ENCODE data around the gene PRKCZ. TPM values are rescaled to one million over a fixed set of nuclear protein-coding genes. Genes with fewer than 3 reads are reported as not detected.

PRKCZ gene
- total and polyA plus RNA-seq, 9 donors = 3.4 to 16.1 (median 5.8) TPM

DNA sequence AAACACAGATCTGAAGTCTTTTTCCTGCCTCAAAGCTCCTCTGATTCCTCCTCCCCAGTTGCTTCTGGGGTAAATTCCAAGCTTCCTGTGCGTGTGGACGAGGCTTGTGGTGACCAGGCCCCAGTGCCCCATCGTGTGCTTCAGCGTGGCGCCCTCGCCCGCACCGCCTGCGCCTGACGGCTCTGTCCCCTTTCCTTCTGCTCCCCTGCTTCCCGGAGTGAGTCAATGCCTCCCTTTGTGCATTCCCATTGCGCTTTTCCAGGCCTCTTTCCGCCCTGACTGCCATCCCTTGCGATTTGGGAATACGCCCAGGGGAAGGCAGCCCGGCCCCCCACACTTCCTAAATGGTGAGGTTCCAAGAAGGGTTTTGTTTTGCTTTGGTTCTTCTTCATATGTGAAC is 108.1 kb downstream of the PRKCZ start:
- no peak for DNase-seq
- H3K9me3 ChIP-seq = no peaks in the 10 kb centered on the region
- no peak for TF ChIP-seq POLR2A (IDR thresholded peaks at IDR 0.05)
- TF ChIP-seq, protein P1, sequence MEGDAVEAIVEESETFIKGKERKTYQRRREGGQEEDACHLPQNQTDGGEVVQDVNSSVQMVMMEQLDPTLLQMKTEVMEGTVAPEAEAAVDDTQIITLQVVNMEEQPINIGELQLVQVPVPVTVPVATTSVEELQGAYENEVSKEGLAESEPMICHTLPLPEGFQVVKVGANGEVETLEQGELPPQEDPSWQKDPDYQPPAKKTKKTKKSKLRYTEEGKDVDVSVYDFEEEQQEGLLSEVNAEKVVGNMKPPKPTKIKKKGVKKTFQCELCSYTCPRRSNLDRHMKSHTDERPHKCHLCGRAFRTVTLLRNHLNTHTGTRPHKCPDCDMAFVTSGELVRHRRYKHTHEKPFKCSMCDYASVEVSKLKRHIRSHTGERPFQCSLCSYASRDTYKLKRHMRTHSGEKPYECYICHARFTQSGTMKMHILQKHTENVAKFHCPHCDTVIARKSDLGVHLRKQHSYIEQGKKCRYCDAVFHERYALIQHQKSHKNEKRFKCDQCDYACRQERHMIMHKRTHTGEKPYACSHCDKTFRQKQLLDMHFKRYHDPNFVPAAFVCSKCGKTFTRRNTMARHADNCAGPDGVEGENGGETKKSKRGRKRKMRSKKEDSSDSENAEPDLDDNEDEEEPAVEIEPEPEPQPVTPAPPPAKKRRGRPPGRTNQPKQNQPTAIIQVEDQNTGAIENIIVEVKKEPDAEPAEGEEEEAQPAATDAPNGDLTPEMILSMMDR (IDR thresholded peaks at IDR 0.05) = no peak
- no peak for TF ChIP-seq EP300 (IDR thresholded peaks at IDR 0.05)
- WGBS, 3 donors = 89 to 93% (median 91%) methylated on average over 16 of the region's 16 CpGs
- no peaks in the 10 kb centered on the region for H3K4me1 ChIP-seq (ENCODE audit: insufficient read depth)
- H3K36me3 ChIP-seq = no peaks in the 10 kb centered on the region
- no peak overlapping the region for H3K27ac ChIP-seq
- intact Hi-C loops (cut with DNase I) = no loop called here
- H3K27me3 ChIP-seq = no peaks in the 10 kb centered on the region
- no peak overlapping the region for H3K4me3 ChIP-seq

DNA sequence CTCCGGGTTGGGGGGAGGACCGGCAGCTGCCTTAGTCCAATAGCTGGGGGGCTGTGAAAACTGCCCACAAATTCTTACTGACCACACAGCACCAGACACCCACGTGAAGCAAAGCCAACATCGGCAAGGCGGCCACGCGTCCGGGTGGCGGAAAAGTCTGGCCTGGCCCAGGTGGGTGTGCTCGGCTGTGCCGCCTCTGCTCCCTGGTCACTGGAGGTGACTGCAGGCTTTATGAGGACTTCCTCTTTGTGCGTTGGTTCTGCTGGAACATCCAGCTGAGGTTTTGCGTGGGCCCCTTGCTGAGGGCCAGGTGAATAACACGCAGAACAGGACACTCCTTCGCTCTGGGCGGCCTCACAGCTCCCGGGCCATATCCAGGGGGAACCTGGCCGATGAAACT is 108.9 kb downstream of the PRKCZ start:
- intact Hi-C loops (cut with DNase I) = no loop called here
- no peak overlapping the region for H3K4me3 ChIP-seq
- DNase-seq = no peak
- 88 to 92% (median 91%) methylated on average over 18 of the region's 18 CpGs for WGBS, 3 donors
- no peaks in the 10 kb centered on the region for H3K36me3 ChIP-seq
- no peaks in the 10 kb centered on the region for H3K4me1 ChIP-seq (ENCODE audit: insufficient read depth)
- TF ChIP-seq POLR2A (IDR thresholded peaks at IDR 0.05) (no peak), EP300 (IDR thresholded peaks at IDR 0.05) (no peak)
- TF ChIP-seq, protein P1 (IDR thresholded peaks at IDR 0.05) = no peak
- H3K9me3 ChIP-seq = no peaks in the 10 kb centered on the region
- H3K27ac ChIP-seq = no peak overlapping the region
- no peaks in the 10 kb centered on the region for H3K27me3 ChIP-seq

DNA sequence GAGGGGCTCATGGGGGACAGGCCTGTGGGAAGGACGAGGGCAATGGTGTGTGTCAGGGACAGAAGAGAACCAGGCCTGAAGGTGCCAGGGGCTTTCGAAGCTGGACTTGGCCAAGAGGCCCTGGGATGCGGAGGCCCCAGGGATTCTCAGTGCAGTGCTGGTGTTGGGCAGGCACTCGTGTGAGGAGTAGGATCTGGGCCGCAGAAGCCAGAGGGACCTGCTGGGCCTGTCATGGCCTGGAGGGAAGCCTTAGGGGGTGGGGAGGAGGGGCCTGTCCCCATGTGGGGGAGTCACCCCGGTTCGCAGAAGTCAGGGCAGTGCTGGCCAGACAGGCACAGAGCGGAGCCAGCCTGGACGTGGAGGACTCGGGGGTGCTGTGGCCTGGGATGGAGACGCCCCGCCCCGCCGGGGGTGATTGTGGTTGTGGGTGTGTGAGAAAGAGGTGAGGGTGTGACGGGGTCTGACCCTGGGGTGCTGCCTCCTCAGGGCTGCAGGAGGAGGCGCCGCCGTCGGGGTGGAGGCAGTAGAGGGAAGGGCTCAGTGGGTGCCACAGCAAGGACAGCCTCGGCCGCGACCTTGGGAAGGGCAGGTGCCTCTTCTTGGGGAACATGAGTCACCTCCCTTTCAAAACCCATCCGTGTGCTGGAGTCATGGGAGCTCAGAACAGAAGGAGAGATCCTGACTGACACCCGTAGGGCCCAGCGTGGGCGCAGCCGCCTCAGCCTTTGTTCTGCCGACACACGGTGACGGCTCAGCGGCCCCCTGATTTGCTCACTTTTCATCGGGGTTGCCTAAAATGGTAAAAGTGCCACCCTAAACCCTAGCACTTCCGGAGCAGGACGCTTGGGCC is 110.5 kb downstream of the PRKCZ start:
- no peak for DNase-seq
- Histone ChIP-seq H3K4me1 (ENCODE audit: insufficient read depth) (no peaks in the 10 kb centered on the region), H3K27me3 (no peaks in the 10 kb centered on the region), H3K36me3 (no peaks in the 10 kb centered on the region), H3K9me3 (no peaks in the 10 kb centered on the region), H3K27ac (no peak overlapping the region), H3K4me3 (no peak overlapping the region)
- TF ChIP-seq, protein P1 (IDR thresholded peaks at IDR 0.05) = no peak
- TF ChIP-seq POLR2A (IDR thresholded peaks at IDR 0.05) = no peak
- TF ChIP-seq EP300 (IDR thresholded peaks at IDR 0.05) = no peak
- WGBS, 3 donors = 85 to 86% (median 85%) methylated on average over 29 to 34 of the region's 34 CpGs
- intact Hi-C loops (cut with DNase I) = loop anchor here in 1 of 4 donors (10.0 kb wide), 1 partner anchor 216 kb away; no protein-coding TSS in a partner anchor

DNA sequence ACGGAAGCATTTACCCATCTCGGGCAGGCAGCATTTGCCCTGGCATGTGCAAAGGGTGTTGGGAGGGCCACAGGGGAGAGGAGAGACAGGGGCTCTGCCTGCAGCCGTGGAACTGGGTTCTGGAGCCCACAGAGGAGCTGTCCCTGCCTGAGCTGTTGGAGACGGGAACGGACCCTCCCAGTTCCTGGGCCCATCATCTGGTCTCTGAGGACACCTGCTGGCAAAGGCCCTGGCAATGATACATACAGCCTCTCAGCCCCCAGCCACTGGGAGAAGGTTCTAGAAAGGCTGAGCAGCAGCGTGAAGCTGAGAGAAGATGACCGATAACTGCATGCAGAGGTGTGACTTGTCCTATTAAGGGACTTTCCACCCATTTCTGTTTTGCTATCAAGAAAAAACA is 113.0 kb downstream of the PRKCZ start:
- Histone ChIP-seq H3K27ac (no peak overlapping the region), H3K4me3 (no peak overlapping the region), H3K9me3 (no peaks in the 10 kb centered on the region), H3K4me1 (ENCODE audit: insufficient read depth) (no peaks in the 10 kb centered on the region), H3K36me3 (no peaks in the 10 kb centered on the region), H3K27me3 (no peaks in the 10 kb centered on the region)
- TF ChIP-seq, protein P1 (IDR thresholded peaks at IDR 0.05) = no peak
- TF ChIP-seq POLR2A (IDR thresholded peaks at IDR 0.05) (no peak), EP300 (IDR thresholded peaks at IDR 0.05) (no peak)
- 80 to 90% (median 82%) methylated on average over 7 of the region's 7 CpGs for WGBS, 3 donors
- DNase-seq = no peak
- intact Hi-C loops (cut with DNase I) = loop anchor here in 1 of 4 donors (10.0 kb wide), 1 partner anchor 218 kb away; no protein-coding TSS in a partner anchor
